OCI-LY3 (cell line): ENCODE data around the gene DOCK11.

ENCODE experiments used
- H2AFZ ChIP-seq: fragments of 200-600, 300-600 bp; shearing (Covaris generic); 2 replicates; pipeline ENCODE4 v1.6.0; 2014; ENCODE audit warnings: antibody characterized with exemption, low read depth, low read length
- H3K27ac ChIP-seq: fragments of 200-600, 300-600 bp; sonication (generic); 2 replicates; pipeline ENCODE4 v1.5.1; 2014; ENCODE audit warnings: mild to moderate bottlenecking, low read length, moderate library complexity, mixed read lengths
- H3K27me3 ChIP-seq: fragments of 200-600, 300-600 bp; sonication (generic); 2 replicates; pipeline ENCODE4 v1.6.1; 2014; ENCODE audit warnings: low read depth, low read length, mixed read lengths
- H3K36me3 ChIP-seq: fragments of 200-600, 300-600 bp; sonication (generic); replicated peaks from 2 replicates; pipeline ENCODE3; 2014; ENCODE audit warnings: low read depth, low read length, mixed read lengths
- H3K4me1 ChIP-seq: fragments of 300-600, 200-600 bp; sonication (generic); 2 replicates; pipeline ENCODE4 v1.6.1; 2014; ENCODE audit warnings: low read length, mixed read lengths
- H3K4me2 ChIP-seq: fragments of 200-600, 300-600 bp; sonication (generic); 2 replicates; pipeline ENCODE4 v1.6.1; 2014; ENCODE audit warnings: low read length, mixed read lengths
- H3K4me3 ChIP-seq: fragments of 300-600, 200-600 bp; sonication (generic); 2 replicates; pipeline ENCODE4 v1.5.1; 2014; ENCODE audit warnings: antibody characterized with exemption, mild to moderate bottlenecking, low read length, moderate library complexity
- H3K79me2 ChIP-seq: fragments of 300-600, 200-600 bp; shearing (Covaris generic); 2 replicates; pipeline ENCODE4 v1.6.1; 2014; ENCODE audit warnings: mild to moderate bottlenecking, low read length, mixed read lengths
- H3K9ac ChIP-seq: fragments of 300-600, 200-600 bp; shearing (Covaris generic); 2 replicates; pipeline ENCODE4 v1.6.0; 2014; ENCODE audit warnings: mild to moderate bottlenecking, low read length, moderate library complexity
- H3K9me3 ChIP-seq: fragments of 200-600, 300-600 bp; shearing (Covaris generic); 2 replicates; pipeline ENCODE4 v1.6.1; 2014; ENCODE audit warnings: low read length, mixed read lengths; ENCODE audit not compliant: insufficient read depth
- H4K20me1 ChIP-seq: fragments of 200-600, 300-600 bp; sonication (generic); 2 replicates; pipeline ENCODE4 v1.6.1; 2016; ENCODE audit warnings: low read length, mixed read lengths; ENCODE audit not compliant: insufficient read depth
- CTCF ChIP-seq: fragments of 200-600, 300-600 bp; sonication (generic); IDR thresholded peaks from 2 replicates; pipeline ENCODE4 v1.5.1; 2014; ENCODE audit warnings: antibody characterized with exemption, low read length, low read depth
- EZH2phosphoT487 ChIP-seq: fragments of 200-600 bp; shearing (Covaris generic); IDR thresholded peaks from 2 replicates; pipeline ENCODE4 v1.6.1; 2018; ENCODE audit warnings: antibody characterized with exemption, mixed run types, low read depth

The DOCK11 gene

GRCh38 chrX:118552121-118552900 lies 56.7 kb downstream of the DOCK11 start:
- TF ChIP-seq EZH2phosphoT487 (no peak), CTCF (no peak)
- H3K9me3 ChIP-seq: no peaks in the 10 kb centered on the region

GRCh38 chrX:118553042-118553710 lies 57.6 kb downstream of the DOCK11 start:
- H3K4me1 ChIP-seq: no peaks in the 10 kb centered on the region
- no peak overlapping the region for H3K4me3 ChIP-seq
- no peaks in the 10 kb centered on the region for H3K79me2 ChIP-seq
- no peak for TF ChIP-seq EZH2phosphoT487
- TF ChIP-seq CTCF: no peak
- no peaks in the 10 kb centered on the region for H3K36me3 ChIP-seq
- H2AFZ ChIP-seq: no peak overlapping the region
- no peaks in the 10 kb centered on the region for H3K27me3 ChIP-seq
- no peaks in the 10 kb centered on the region for H3K9me3 ChIP-seq
- H3K4me2 ChIP-seq: no peak overlapping the region
- no peak overlapping the region for H3K9ac ChIP-seq
- H3K27ac ChIP-seq: no peak overlapping the region
- no peaks in the 10 kb centered on the region for H4K20me1 ChIP-seq

More at GRCh38 chrX:118552121-118552900, 56.7 kb downstream of the DOCK11 start:
- no peak overlapping the region for H3K27ac ChIP-seq
- H3K4me1 ChIP-seq: no peaks in the 10 kb centered on the region
- no peaks in the 10 kb centered on the region for H3K36me3 ChIP-seq
- H3K9ac ChIP-seq: no peak overlapping the region
- H3K27me3 ChIP-seq: no peaks in the 10 kb centered on the region
- H4K20me1 ChIP-seq: no peaks in the 10 kb centered on the region
- no peaks in the 10 kb centered on the region for H3K79me2 ChIP-seq
- H3K4me2 ChIP-seq: no peak overlapping the region
- H3K4me3 ChIP-seq: no peak overlapping the region
- no peak overlapping the region for H2AFZ ChIP-seq

DNA sequence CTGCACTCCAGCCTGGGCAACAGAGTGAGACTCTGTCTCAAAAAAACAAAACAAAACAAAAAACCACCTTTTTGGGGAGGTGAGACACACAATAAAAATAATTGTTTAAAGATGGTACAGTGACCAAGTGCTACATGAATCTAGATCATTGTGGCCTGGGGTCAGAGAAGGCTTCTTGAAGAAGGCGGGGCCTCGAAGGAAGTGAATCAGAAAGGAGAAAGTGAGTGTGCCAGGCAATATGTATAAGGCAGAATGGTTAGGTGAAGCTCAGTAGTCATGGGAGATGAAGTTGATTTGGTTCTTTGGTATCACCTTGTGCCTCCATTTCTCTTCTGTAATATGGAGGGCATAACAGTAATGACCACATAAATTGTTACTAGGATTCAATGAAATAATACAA lies 58.9 kb downstream of the DOCK11 start:
- Histone ChIP-seq H3K4me2 (no peak overlapping the region), H3K27ac (no peak overlapping the region)
- TF ChIP-seq EZH2phosphoT487 (no peak), CTCF (no peak)

GRCh38 chrX:118558926-118559325 lies 63.3 kb downstream of the DOCK11 start:
- Histone ChIP-seq H3K4me3 (no peak overlapping the region), H3K4me2 (no peak overlapping the region), H3K27ac (no peak overlapping the region), H3K9ac (no peak overlapping the region), H3K9me3 (no peaks in the 10 kb centered on the region), H3K36me3 (no peaks in the 10 kb centered on the region), H3K79me2 (no peaks in the 10 kb centered on the region), H3K27me3 (no peaks in the 10 kb centered on the region), H4K20me1 (no peaks in the 10 kb centered on the region), H2AFZ (no peak overlapping the region), H3K4me1 (no peaks in the 10 kb centered on the region)
- TF ChIP-seq EZH2phosphoT487: no peak
- no peak for TF ChIP-seq CTCF

More for the DNA sequence above, 58.9 kb downstream of the DOCK11 start:
- no peak overlapping the region for H2AFZ ChIP-seq
- H3K4me3 ChIP-seq: no peak overlapping the region
- H3K4me1 ChIP-seq: no peaks in the 10 kb centered on the region
- H3K9me3 ChIP-seq: no peaks in the 10 kb centered on the region
- H3K9ac ChIP-seq: no peak overlapping the region
- no peaks in the 10 kb centered on the region for H3K36me3 ChIP-seq
- no peaks in the 10 kb centered on the region for H4K20me1 ChIP-seq
- H3K27me3 ChIP-seq: no peaks in the 10 kb centered on the region
- H3K79me2 ChIP-seq: no peaks in the 10 kb centered on the region
